SK-N-SH treated with all-trans-retinoic acid at 6 μM for 48 hours (cell line): ENCODE results near the gene BIN2.

Experiments used
- ATAC-seq: fragments of 200-7000 bp; cut with Tn5 transposase; 3 replicates; pipeline ENCODE4 v1.9.1; 2020; ENCODE audit warnings: mild to moderate bottlenecking, moderate library complexity
- ARNTL ChIP-seq: fragments of 450-650 bp; formaldehyde crosslinking; IDR thresholded peaks from 2 replicates; pipeline ENCODE4 v1.5.0; 2020; ENCODE audit warnings: low read depth, mild to moderate bottlenecking, moderate library complexity, borderline replicate concordance
- BACH2 ChIP-seq: fragments of 250-450 bp; sonication (Bioruptor Pico); IDR thresholded peaks from 2 replicates; pipeline ENCODE4 v1.9.0; 2021; ENCODE audit warnings: mild to moderate bottlenecking, borderline replicate concordance
- CSDC2 ChIP-seq: fragments of 250-450 bp; sonication (Bioruptor Pico); IDR thresholded peaks from 2 replicates; pipeline ENCODE4 v1.5.0; 2020; ENCODE audit warnings: mild to moderate bottlenecking, moderate library complexity
- ESRRG ChIP-seq: fragments of 250-450 bp; sonication (Bioruptor Pico); IDR thresholded peaks from 2 replicates; pipeline ENCODE4 v1.6.1; 2021; ENCODE audit warnings: mild to moderate bottlenecking
- GLIS3 ChIP-seq: fragments of 250-450 bp; sonication (Bioruptor Pico); IDR thresholded peaks from 2 replicates; pipeline ENCODE4 v1.5.0; 2020; ENCODE audit warnings: mild to moderate bottlenecking, moderate library complexity
- ISL1 ChIP-seq: fragments of 250-450 bp; sonication (Bioruptor Pico); IDR thresholded peaks from 2 replicates; pipeline ENCODE4 v2.1.2; 2022; ENCODE audit warnings: mild to moderate bottlenecking, moderate library complexity
- OSR1 ChIP-seq: fragments of 250-450 bp; sonication (Bioruptor Pico); IDR thresholded peaks from 2 replicates; pipeline ENCODE4 v1.8.0; 2022; ENCODE audit warnings: moderate library complexity, mild to moderate bottlenecking, inconsistent platforms
- POU6F1 ChIP-seq: fragments of 250-450 bp; sonication (Bioruptor Pico); IDR thresholded peaks from 2 replicates; pipeline ENCODE4 v1.8.0; 2021; ENCODE audit warnings: low read depth, mild to moderate bottlenecking, moderate library complexity, borderline replicate concordance
- PPARA ChIP-seq: fragments of 250-450 bp; sonication (Bioruptor Pico); IDR thresholded peaks from 2 replicates; pipeline ENCODE4 v1.5.0; 2020; ENCODE audit warnings: mild to moderate bottlenecking, borderline replicate concordance
- RARB ChIP-seq: fragments of 250-450 bp; sonication (Bioruptor Pico); IDR thresholded peaks from 2 replicates; pipeline ENCODE4 v1.8.0; 2021; ENCODE audit warnings: mild to moderate bottlenecking, moderate library complexity
- SNAI2 ChIP-seq: fragments of 250-450 bp; sonication (Bioruptor Pico); IDR thresholded peaks from 2 replicates; pipeline ENCODE4 v1.5.0; 2020; ENCODE audit warnings: mild to moderate bottlenecking, moderate library complexity
- TCF4 ChIP-seq: fragments of 250-450 bp; sonication (Bioruptor Pico); IDR thresholded peaks from 2 replicates; pipeline ENCODE4 v1.8.0; 2021; ENCODE audit warnings: mild to moderate bottlenecking, moderate library complexity, borderline replicate concordance
- TOX ChIP-seq: fragments of 250-450 bp; sonication (Bioruptor Pico); IDR thresholded peaks from 2 replicates; pipeline ENCODE4 v1.8.0; 2021; ENCODE audit warnings: mild to moderate bottlenecking, moderate library complexity, borderline replicate concordance
- ZC3H10 ChIP-seq: fragments of 250-450 bp; sonication (Bioruptor Pico); IDR thresholded peaks from 2 replicates; pipeline ENCODE4 v1.5.1; 2021; ENCODE audit warnings: mild to moderate bottlenecking, moderate library complexity
- ZFP30 ChIP-seq: fragments of 450-650 bp; formaldehyde crosslinking; IDR thresholded peaks from 2 replicates; pipeline ENCODE4 v1.5.0; 2022; ENCODE audit warnings: mild to moderate bottlenecking, moderate library complexity
- ZNF565 ChIP-seq: fragments of 450-650 bp; formaldehyde crosslinking; conservative IDR thresholded peaks from 2 replicates; pipeline ENCODE4 v1.5.0; 2020; ENCODE audit warnings: low read depth, mild to moderate bottlenecking, moderate library complexity
- ZNF70 ChIP-seq: fragments of 450-650 bp; formaldehyde crosslinking; IDR thresholded peaks from 2 replicates; pipeline ENCODE4 v1.5.0; 2020; ENCODE audit warnings: mild to moderate bottlenecking, moderate library complexity
- ZNF8 ChIP-seq: fragments of 450-650 bp; formaldehyde crosslinking; IDR thresholded peaks from 2 replicates; pipeline ENCODE4 v1.5.0; 2020; ENCODE audit warnings: mild to moderate bottlenecking, moderate library complexity
- TF ChIP-seq, protein P1 (sequence below): fragments of 250-450 bp; sonication (Bioruptor Pico); IDR thresholded peaks from 2 replicates; pipeline ENCODE4 v1.5.0; 2020; ENCODE audit warnings: mild to moderate bottlenecking, moderate library complexity
- TF ChIP-seq, protein P2 (sequence below): fragments of 250-450 bp; sonication (Bioruptor Pico); IDR thresholded peaks from 2 replicates; pipeline ENCODE4 v1.5.1; 2020; ENCODE audit warnings: low read depth, mild to moderate bottlenecking, moderate library complexity
- TF ChIP-seq, protein P3 (sequence below): fragments of 250-450 bp; sonication (Bioruptor Pico); IDR thresholded peaks from 2 replicates; pipeline ENCODE4 v1.5.1; 2021; ENCODE audit warnings: mild to moderate bottlenecking, moderate library complexity

Gene BIN2

GRCh38 chr12:51245476-51246253, 78.3 kb downstream of the BIN2 start:
- ATAC-seq, result no peak; the same call in 2 of the 3 replicates
- TF ChIP-seq RARB (CRISPR knock-in tag) (no peak), ZNF8 (CRISPR knock-in tag) (no peak), ARNTL (CRISPR knock-in tag) (no peak), PPARA (CRISPR knock-in tag) (no peak), ISL1 (CRISPR knock-in tag) (no peak), ESRRG (no peak), CSDC2 (CRISPR knock-in tag) (no peak), ZNF565 (CRISPR knock-in tag) (no peak), ZFP30 (no peak), ZNF70 (CRISPR knock-in tag) (no peak), GLIS3 (CRISPR knock-in tag) (no peak), OSR1 (no peak), POU6F1 (CRISPR knock-in tag) (no peak), TCF4 (no peak), BACH2 (CRISPR knock-in tag) (no peak), TOX (CRISPR knock-in tag) (no peak), SNAI2 (no peak), ZC3H10 (CRISPR knock-in tag) (no peak)
- TF ChIP-seq, protein P1, sequence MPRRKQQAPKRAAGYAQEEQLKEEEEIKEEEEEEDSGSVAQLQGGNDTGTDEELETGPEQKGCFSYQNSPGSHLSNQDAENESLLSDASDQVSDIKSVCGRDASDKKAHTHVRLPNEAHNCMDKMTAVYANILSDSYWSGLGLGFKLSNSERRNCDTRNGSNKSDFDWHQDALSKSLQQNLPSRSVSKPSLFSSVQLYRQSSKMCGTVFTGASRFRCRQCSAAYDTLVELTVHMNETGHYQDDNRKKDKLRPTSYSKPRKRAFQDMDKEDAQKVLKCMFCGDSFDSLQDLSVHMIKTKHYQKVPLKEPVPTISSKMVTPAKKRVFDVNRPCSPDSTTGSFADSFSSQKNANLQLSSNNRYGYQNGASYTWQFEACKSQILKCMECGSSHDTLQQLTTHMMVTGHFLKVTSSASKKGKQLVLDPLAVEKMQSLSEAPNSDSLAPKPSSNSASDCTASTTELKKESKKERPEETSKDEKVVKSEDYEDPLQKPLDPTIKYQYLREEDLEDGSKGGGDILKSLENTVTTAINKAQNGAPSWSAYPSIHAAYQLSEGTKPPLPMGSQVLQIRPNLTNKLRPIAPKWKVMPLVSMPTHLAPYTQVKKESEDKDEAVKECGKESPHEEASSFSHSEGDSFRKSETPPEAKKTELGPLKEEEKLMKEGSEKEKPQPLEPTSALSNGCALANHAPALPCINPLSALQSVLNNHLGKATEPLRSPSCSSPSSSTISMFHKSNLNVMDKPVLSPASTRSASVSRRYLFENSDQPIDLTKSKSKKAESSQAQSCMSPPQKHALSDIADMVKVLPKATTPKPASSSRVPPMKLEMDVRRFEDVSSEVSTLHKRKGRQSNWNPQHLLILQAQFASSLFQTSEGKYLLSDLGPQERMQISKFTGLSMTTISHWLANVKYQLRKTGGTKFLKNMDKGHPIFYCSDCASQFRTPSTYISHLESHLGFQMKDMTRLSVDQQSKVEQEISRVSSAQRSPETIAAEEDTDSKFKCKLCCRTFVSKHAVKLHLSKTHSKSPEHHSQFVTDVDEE (CRISPR knock-in tag), result no peak
- TF ChIP-seq, protein P2, sequence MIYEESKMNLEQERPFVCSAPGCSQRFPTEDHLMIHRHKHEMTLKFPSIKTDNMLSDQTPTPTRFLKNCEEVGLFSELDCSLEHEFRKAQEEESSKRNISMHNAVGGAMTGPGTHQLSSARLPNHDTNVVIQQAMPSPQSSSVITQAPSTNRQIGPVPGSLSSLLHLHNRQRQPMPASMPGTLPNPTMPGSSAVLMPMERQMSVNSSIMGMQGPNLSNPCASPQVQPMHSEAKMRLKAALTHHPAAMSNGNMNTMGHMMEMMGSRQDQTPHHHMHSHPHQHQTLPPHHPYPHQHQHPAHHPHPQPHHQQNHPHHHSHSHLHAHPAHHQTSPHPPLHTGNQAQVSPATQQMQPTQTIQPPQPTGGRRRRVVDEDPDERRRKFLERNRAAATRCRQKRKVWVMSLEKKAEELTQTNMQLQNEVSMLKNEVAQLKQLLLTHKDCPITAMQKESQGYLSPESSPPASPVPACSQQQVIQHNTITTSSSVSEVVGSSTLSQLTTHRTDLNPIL (CRISPR knock-in tag), result no peak

DNA sequence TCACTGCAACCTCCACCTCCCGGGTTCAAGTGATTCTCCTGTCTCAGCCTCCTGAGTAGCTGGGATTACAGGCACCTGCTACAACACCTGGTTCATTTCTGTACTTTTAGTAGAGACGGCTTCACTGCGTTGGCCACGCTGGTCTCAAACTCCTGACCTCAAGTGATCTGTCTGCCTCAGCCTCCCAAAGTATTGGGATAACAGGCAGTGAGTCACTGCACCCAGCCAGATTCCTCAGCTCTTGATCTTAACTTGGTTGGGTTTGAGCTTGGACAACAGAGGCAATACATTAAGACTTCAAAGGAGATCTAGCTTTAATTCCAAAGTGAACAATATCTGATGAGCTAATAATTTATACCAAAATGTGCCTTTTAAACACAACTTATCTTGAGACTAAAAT, 79.7 kb downstream of the BIN2 start:
- TF ChIP-seq POU6F1 (CRISPR knock-in tag) (no peak), PPARA (CRISPR knock-in tag) (no peak), ZNF565 (CRISPR knock-in tag) (no peak), GLIS3 (CRISPR knock-in tag) (no peak), ZNF70 (CRISPR knock-in tag) (no peak), OSR1 (no peak)
- TF ChIP-seq, protein P2 (CRISPR knock-in tag), result no peak
- TF ChIP-seq, protein P3, sequence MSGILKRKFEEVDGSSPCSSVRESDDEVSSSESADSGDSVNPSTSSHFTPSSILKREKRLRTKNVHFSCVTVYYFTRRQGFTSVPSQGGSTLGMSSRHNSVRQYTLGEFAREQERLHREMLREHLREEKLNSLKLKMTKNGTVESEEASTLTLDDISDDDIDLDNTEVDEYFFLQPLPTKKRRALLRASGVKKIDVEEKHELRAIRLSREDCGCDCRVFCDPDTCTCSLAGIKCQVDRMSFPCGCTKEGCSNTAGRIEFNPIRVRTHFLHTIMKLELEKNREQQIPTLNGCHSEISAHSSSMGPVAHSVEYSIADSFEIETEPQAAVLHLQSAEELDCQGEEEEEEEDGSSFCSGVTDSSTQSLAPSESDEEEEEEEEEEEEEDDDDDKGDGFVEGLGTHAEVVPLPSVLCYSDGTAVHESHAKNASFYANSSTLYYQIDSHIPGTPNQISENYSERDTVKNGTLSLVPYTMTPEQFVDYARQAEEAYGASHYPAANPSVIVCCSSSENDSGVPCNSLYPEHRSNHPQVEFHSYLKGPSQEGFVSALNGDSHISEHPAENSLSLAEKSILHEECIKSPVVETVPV (CRISPR knock-in tag), result no peak
- ATAC-seq, result no peak
